PC-9 (cell line): ENCODE data around the gene C10orf143.

Experiments
- CTCF ChIP-seq: fragments of 200-600 bp; sonication (generic); conservative IDR thresholded peaks from 2 replicates; pipeline ENCODE4 v1.6.1; 2017; ENCODE audit warnings: mixed run types, antibody characterized with exemption, mild to moderate bottlenecking, moderate library complexity
- EZH2 ChIP-seq: fragments of 200-600 bp; sonication (generic); IDR thresholded peaks from 2 replicates; pipeline ENCODE4 v1.8.0; 2017; ENCODE audit warnings: antibody characterized with exemption, low read depth

- TF ChIP-seq CTCF, result no peak
- no peak for TF ChIP-seq EZH2
These were observed 71.5 kb downstream of the C10orf143 start for GRCh38 chr10:130039141-130039540.
